GM21717 (cell line): ENCODE results near the gene ST6GALNAC3.

ENCODE experiments used
- ATAC-seq: cut with Tn5 transposase; IDR thresholded peaks from one replicate; pipeline ENCODE4 v1.9.1; 2021; ENCODE audit warnings: mild to moderate bottlenecking, moderate library complexity; ENCODE audit not compliant: unreplicated experiment

ST6GALNAC3 gene

DNA sequence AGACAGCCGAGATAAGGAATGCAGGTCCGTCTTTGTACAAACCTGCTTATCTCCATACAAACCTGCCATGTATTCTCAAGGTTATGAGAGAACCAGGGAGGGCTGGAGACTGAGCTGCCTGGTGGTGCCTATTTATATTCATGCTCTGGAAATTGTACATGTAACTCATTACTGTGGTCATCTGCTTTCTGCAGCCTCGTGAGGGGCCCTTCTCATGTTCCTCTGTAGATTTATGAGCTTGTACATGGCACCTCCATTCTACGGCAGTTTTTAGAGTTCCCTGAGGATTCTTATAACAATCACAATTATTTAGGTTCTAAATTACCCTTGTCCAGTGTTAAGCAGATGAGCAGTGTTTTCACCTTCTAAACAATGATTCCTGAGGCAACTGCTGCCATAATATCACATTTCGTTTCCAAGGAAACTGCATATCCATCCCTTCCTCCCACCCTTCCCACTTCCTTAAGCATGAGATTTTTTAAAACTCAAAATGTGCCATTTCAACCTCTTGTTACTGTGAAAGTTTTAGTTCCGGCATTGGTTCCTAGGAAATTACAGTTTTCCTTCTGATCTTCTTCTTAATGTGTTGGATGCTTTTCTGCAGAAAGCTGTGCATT is 112.1 kb downstream of the ST6GALNAC3 start:
- ATAC-seq: no peak

DNA sequence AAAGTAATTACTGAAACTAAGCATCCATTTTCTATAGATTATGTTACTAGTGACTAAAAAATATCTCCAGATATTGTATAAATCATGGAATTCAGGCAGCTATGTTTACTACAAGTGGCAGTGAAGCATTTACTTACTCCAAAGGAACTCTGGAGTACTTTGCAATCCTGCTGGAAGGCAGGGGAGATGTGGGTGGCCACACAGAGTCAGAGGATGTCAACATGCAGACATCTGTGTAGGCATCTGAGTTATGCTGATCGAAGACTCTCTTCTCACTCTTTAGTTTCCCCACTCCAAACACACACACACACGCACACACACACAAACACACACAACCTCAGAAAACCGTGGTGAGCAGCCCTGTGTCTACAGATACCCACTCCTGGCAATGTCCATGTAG is 112.9 kb downstream of the ST6GALNAC3 start:
- no peak for ATAC-seq

DNA sequence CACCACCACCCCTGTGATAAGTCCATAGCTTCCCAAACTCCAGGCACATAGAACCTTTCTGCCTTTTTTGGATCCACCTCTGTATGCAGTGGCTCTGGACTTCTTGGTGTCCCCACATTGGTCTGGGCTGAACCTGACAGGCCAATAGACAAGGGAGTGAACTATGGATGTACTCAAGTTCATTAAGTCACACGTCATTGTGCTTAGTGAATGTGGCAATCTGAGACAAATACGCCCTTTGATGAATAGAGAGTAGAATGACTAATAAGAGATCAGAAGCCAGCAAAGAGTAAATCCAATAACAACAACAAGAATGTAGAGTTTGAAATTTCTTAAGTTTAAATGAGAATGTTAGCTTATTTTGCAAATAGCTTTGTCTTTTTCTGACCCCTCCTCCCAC is 114.8 kb downstream of the ST6GALNAC3 start:
- no peak for ATAC-seq

DNA sequence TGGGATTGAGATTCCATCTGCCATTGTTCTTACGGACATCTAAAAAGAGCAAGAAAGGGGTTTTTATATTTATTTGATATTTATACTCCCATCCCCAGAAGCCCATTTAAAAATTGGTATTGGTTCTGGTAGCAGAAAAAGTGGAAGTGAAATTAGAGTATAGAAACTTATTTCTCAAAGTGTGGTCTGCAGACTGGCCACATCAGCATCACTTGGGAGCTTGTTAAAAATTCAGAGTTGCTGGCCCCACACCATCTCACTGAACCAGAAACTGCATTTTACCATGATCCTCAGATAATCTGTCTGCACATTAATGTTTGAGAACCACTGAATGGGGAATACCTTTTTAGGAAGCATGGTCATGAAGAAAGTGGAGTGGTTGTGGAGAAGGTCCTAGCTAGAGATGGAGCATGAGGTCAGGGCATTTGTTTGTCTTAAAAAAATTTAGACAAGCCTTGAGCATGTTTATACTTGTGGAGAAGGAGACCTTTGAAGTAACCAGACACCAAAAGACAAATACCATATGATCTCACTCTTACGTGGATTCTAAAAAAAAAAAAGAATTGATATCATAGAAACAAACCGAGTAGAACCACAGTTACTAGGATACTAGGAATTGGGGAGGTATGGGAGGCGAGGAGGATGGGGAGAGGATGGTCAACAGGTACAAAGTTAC is 116.3 kb downstream of the ST6GALNAC3 start:
- no peak for ATAC-seq

DNA sequence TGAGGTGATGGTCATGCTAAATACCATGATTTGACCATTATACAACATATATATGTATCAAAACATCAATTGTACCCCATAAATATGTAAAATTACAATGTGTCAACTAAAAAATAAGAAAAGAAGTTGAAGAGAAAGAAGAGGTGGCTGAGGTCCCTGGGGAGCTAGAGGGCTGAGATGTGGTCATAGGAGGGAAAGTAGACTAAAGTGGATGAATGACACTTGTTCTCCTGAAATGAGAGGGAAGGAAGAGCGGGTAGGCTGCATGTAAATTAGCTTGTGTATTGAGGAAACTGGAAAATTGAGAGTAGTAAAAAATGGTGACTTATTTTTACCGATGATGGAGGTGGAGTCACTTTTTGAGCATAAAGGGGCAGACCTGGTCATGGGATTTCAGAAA is 117.0 kb downstream of the ST6GALNAC3 start:
- no peak for ATAC-seq

DNA sequence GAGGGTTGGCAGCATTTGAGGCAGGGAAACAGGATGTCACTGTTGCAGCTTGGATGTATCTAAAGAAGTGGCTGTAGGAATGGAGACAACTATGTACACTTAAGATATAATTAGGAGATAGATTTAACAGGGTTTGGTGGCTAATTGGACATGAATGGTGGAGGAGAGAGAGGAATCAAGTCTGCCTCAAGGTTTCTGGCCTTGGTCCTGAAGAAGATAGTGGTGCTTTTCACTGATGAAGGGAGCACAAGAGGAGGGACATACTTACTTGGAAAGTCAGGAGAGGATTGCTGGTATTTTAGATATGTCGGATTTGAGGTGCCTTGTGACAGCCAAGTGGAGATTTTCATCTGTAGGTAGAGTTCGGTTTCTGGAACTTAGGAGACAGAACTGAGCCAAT is 123.9 kb downstream of the ST6GALNAC3 start:
- ATAC-seq: no peak

DNA sequence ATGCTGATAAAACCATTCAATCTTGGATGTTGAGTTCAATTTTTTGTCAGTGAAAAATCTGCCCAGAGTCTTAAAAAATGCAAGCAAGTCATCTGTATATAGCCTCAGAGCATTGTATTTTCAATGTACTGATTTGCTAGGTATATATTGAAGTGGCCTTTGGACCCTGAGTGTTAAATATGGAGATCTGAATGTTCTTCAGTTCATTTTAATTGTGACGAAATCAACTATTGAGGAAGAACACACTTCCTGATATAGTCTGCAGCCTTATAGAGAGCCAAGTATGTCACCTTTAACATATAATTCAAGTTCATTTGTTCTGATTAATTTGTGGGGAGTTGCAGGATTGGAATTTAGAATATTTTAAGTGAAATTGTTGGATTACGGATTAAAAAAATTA is 128.1 kb downstream of the ST6GALNAC3 start:
- ATAC-seq: no peak

DNA sequence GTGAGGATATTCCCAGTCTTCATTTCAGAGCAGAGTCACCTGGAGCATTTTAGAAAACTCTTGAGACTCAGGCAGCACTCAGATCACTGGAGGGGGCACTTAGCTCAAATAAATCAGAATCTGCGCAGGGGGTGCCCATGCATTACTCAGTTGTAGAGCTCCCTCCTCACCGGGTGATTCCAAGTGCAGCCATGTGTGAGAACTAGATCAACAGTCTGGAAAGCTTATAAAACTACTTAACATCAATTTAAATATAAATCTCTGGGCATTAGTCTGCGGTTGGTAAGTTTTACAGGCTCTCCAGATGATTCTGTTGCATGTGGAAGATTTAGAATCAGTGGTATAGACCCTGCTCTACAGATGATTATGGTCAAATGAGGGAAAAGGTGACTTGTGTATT is 128.6 kb downstream of the ST6GALNAC3 start:
- ATAC-seq: no peak

DNA sequence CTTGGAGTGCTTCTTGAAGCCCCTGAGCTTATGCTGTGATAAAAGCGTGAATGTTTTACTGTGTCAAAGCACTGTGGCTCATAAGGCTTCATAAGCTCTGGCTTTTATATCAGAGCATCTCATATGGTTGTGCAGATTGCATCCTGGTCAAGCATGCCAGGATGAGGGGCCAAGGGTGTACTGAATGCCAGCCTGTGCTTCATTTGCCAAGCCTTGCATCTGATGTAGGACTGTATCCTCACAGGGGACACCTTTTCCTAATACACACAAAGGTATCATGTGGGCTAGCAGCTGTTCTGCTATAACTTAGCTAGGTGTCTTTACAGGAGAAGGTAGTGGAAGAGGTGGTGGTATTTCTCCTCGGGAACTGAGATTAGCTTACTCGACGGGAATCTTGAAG is 134.7 kb downstream of the ST6GALNAC3 start:
- no peak for ATAC-seq

DNA sequence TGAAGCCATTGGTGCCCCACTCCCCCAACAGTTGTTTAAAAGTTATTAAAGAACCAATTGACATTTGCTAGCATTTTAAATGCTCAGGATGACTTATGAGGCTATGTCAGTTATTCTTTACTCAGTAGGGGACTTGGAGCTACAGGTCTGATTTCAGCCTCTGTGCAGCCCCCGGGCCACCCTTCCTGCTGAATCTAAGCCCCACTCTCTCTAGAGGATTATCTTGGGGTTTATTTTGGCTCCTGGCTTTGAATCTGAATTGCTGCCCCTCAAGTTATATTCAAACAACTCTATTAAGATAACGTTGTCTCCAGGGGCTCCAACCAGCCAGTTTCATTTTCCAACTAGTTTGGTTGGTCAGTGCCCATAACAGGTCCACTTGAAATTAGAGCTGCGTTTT is 135.1 kb downstream of the ST6GALNAC3 start:
- ATAC-seq: no peak

DNA sequence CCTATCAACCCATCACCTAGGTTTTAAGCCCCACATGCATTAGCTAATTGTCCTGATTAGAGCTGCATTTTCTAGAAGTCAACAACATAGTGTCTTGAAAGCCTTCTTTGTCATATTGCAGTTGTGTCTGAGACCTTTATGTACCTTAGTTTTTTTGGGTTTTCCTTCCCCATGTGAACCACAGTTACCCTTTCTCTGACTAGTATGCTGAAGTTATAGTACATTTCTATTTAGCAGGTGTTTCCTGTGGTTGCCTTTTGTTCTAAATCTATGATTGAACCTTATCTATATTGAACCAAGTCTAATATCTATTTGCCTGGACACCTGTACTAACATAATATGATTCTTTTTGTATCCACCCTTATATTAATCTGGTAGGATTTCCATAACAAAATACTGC is 135.6 kb downstream of the ST6GALNAC3 start:
- ATAC-seq: no peak

DNA sequence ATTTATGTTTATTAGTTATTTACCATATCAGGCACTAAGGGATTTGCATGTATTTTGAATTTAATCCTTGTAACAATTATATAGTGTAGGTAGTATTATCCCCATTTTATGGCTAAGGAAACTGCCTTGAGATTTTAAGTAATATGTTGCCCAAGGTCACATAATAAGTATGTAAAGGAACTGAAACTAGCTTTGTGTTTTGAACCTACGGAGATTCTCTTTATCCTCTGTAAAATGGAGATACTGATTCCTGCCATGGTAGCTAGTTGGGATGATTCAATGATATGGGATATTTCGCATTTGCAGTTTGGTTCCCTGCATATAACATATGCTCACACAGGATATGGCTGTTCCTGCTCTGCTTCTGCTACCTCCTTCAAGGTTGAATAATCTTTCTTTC is 144.3 kb downstream of the ST6GALNAC3 start:
- ATAC-seq: no peak

DNA sequence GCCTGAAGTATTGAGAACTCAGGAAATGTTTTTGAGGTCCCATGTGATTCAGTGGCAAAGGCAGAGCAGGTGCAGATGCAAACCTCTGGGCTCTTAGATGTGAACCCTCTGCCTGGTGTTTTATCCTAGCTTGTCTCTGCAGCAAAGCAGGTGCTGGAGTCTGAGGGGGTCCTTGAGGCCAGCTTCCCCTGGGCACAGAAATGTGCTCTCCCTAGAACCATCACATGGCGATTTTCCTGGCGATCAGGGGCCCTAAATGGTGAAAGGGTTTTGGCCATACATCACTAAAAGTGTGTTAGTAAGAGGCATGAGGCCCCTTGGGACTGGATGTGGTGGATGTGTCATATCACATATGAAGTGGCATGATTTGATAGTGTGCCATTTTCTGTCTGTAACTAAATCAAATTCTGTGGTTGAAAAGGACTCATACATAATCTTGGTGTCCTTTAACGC is 144.8 kb downstream of the ST6GALNAC3 start:
- no peak for ATAC-seq

DNA sequence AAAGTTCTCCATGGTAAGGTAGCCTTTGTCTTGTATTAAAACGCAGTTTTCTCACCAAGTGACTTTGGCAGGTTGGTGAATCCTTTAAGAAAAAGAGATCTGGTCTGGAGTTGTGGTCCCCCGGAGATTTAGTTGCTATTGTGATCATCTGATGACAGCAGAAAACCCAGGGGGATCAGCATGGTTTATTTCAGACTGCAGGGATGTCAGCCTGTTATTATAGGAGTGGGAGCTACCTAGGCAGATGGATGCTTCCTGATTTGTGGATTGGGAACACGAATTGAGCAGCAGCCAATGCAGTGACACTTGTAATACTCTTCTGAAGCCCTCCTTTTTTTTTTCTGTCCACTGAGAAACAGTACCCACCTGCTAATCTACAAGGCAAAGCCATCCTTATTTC is 150.2 kb downstream of the ST6GALNAC3 start:
- no peak for ATAC-seq

DNA sequence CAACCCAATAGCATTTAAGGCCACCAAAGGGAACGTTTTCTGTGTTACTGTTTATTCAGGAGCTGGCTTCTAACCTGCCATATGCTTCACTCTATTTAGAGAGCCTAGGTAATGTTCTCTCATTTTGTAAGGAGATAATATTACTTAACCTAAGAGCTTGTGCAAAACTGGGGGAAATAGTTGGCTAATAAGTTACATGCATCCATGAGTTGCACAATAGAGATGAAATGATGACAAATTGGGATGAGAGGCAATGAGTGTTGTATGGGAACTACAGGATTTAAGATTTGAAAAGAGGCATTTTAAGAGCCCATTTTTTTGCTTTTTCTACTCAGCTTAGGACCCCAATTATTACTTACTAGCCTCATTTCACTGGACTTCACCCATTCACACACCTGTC is 151.0 kb downstream of the ST6GALNAC3 start:
- no peak for ATAC-seq

DNA sequence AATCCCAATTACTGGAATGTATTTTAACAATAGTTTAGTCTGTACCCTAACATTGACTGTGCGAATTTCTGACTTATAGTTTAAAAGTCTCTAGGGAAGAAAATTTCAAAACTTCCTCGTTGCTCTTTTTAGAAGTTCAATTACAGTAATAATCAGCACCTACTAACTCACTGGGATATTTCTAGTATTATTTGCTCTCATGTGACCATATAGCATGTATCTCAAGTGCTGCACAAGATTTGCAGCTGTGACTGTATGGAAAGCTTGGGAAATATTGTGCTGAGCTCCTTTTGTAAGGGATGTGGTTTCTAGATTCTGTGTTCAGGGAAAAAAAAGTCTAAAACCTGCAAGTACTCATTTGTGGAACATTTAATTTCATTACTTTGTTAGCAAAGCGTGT is 153.1 kb downstream of the ST6GALNAC3 start:
- no peak for ATAC-seq

DNA sequence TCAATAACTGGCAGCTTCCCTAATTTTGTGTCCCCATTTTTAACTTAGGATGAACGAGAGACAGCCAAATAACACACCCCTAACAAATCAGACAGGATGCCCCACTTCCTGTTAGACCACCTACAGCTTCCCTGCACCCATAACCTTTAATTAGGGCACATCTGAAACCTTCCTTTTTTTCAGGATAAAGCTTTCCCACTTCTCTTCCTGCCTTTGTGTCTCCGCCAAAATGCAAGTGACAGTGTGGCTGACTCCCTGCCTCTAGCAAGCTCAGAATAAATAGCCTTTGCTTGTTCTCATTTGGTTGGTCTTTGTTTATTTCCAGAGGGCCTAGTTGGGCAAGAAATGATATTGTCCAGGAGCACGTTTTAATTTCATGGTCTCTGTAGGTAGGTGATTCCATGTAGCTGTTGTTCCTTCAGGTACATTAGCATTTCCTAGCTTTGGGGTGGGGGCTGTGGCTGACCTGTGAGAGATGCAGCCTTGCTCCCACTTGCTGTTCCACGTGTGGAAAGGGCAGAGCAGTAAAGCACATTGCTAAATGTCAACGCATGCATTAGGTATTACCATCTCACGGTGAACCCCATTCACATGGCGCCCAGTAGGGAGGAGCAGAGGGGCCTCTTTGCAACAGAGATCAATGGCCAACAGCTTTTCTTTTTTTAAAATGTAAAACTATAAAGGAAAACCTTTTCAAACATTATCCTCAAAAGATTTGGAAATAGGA is 154.9 kb downstream of the ST6GALNAC3 start:
- ATAC-seq: no peak

DNA sequence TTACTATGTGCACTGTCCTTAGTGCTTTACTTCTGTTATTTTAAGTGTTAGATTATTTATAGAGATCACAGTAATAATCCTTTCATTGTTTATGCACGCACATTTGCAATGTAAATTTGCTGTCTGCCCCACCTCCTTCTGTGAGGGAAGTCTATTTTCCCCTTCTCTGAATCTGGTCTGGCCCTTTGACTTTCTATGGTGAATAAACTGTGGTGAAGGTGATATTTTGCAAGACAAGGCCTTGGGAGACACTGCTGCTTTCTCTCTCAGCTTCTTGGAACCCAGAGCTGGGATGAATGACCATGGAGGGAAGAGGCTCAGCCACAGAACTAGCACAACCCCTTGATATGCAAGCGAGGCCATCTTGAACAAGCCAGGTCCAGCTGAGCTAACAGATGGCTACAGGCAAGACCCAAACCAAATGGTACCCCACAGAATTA is 156.3 kb downstream of the ST6GALNAC3 start:
- no peak for ATAC-seq

DNA sequence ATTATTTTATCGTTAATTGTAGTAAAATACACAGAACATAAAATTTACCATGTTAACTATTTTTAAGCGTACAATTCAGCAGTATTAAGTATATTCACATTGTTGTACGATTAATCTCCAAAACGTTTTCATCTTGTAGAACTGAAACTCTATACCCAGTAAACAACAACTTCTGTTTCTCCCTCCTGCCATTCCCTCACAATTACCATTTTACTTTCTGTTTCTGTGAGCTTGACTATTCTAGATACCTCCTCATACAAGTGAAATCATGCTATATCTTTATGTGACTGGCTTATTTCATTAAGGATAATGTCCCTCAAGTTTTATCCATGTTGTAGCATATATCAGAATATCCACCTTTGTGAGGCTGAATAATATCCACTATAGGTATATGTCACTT is 156.8 kb downstream of the ST6GALNAC3 start:
- no peak for ATAC-seq

DNA sequence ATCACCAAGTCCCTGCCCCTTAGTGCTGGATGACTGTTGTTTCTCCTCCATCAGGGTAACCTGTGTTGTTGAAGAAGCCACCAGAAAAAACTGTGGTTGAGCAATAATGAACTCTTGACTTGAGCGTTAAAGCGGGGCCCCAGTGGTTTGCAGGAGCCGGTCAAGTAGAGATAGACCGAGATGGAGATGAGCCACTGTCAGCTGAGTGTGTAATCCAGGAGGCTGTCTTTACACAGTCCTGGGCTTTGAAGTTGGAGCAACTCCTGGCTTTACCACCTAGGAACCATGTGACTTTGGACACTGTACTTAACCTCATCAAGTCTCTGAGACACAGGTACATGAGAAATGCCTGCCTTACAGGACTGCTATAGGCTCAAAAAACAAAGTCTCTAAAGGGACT is 158.1 kb downstream of the ST6GALNAC3 start:
- no peak for ATAC-seq

DNA sequence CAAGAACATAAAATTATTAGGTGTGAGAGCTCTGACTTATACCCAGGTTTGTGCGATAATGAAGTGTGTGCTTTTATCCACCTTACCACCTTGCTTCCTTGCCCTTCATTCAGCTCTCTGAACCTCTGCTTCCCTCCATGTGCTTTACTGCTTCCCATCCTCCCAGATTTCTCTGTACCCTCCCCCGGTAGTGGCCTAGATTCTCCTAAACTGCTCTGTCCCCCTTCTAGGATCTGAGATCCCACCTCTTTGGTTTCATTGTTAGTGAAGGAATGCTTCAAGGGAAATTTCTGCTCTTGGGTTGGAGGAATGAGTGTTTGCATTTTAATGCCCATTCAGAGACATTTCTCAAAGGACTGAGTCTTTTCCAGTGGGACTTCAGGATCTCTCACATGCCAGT is 159.5 kb downstream of the ST6GALNAC3 start:
- ATAC-seq: no peak

DNA sequence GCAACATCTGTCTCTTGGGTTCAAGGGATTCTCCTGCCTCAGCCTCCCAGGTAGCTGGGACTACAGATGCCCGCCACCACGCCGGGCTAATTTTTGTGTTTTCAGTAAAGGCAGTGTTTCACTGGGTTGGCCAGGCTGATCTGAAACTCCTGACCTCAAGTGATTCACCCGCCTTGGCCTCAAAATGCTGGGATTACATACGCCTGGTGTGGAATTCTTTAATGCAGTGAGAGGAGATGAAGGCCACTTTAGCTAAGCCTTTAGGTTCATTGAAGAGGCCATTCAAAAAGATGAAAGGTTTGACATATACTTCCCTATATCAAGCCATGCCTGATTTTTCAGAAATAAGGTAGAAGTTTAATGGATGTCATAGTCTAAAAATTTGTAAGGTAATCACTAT is 162.7 kb downstream of the ST6GALNAC3 start:
- no peak for ATAC-seq
